Iris pigment epithelial cell (primary cell): ENCODE measurements around the gene DHRS4.
"Not testable (repeated sequence)": the region's sequence is repeated elsewhere in the genome, so short reads cannot be mapped to it uniquely, and the experiment has no call there.

ENCODE experiments used
- DNase-seq: peaks from one replicate; pipeline ENCODE4 v3.0.0-alpha.2; 2011; ENCODE audit warnings: low read depth

Gene DHRS4

GRCh38 chr14:23984891-23985602, 31.5 kb downstream of the DHRS4 start:
- peak; percentile 96 for DNase-seq

DNA sequence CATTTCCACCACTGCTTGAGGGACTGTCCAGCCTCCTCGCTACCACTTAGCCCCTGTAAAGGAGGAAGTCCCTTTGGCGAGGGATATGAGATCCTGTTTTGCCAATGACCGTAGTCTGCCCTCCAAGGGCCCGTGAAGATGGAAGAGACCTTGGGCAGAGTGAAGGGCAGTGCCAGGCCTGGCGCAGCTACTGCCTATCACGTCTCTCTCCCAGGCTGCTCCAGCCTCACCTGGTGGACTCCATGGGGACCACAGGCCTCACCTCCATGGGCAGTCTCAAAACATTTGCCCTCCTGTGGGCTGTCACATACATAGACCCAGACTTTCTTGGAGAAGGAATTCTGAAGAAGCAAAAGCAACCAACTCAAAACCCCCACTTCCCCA, 34.6 kb downstream of the DHRS4 start:
- DNase-seq: not testable (repeated sequence)

DNA sequence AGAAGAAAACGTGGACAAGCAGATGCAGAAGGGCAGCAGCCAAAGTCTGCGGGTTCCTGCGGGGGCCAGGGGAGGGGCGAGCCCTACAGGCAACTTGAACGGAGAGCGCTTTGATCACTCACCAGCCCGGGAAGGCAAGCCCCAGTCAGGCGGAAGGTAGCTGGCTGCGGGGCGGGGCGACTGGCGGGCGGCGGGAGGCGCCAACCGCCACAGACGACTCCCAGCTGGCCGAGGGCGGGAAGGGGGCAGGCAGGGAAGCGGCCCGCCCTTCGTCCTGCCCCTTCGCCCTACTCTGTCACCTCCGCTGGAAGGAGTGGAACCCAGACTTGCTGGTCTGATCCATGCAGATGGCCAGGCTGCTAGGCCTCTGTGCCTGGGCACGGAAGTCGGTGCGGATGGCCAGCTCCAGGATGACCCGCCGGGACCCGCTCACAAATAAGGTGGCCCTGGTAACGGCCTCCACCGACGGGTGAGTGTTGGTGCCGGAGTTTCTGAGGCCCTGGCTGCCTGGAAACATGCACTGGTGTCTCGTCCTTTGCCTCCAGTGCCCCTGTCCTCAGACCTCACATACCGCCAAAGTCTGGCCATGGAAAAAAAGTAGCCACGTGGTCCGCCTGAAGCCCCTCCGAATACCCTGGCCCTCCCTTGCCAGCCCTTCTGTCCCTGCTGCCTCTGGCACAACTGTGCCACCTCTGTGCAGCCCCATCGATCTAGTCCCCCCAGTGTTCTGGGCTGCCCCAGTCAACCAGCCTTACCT, 35.2 kb downstream of the DHRS4 start, which contains the start of gene DHRS4L2:
Gene DHRS4L2 (plus strand): TSS at position 323 of the 757 bp plus-strand sequence. CDS start 19 bp downstream, at position 342.
- DNase-seq: peak; percentile 61

- DNase-seq: not testable (repeated sequence)
Observed at GRCh38 chr14:23989734-23990445, 36.3 kb downstream of the DHRS4 start.

DNA sequence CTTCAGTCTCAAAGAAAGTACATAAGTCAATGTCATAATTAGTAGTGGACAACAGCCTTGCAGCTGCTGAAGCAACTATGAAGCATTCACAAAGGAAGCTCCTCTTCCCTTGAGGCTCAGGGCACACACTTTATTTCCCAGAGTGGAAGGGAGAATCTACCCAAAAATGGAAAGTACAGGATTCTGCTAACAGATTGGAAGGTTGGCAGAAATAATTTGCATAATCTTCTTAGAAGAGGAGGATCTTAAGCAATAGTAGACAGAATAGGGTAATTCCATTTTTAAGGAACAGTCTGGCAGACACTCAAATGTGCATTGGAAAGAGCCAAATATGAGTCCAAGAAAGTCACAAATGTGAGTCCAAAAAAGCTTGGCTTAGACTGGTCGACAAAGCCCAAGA, 37.4 kb downstream of the DHRS4 start:
- DNase-seq: not testable (repeated sequence)

DNA sequence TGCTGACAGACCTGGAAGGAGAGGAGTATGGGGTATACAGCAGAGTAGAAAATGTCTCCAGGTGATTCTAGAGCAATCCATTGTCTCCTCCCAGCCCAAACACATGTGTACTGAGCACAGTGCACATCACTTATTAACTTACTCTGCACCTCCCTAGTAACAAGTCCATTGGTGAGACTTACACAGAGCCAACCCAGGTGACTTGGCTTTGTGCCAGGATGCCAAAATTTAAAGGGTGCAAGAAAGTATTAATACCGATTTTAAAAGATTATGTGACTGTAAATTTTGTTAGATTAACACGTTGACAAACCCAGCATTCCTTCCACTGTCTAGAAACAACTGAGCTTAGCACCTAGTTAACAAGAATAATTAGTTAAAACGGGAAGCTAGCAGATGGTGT, 39.5 kb downstream of the DHRS4 start:
- DNase-seq: not testable (repeated sequence)

- not testable (repeated sequence) for DNase-seq
Observed at GRCh38 chr14:23996009-23996408, 42.4 kb downstream of the DHRS4 start.

GRCh38 chr14:23996825-23997224, 43.3 kb downstream of the DHRS4 start:
- DNase-seq: not testable (repeated sequence)

DNA sequence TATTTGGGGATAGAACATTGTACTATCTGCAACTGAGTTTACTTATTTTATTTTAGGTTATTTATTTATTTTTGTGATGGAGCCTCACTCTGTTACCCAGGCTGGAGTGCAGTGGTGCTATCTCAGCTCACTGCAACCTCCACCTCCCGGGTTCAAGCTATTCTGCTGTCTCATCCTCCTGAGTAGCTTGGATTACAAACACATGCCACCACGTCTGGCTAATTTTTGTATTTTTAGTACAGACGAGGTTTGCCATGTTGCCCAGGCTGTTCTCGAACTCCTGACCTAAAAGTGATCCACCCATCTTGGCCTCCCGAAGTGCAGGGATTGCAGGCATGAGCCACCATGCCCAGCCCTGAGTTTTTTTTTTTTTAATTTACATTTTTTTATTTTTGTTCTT, 46.1 kb downstream of the DHRS4 start:
- not testable (repeated sequence) for DNase-seq

GRCh38 chr14:24001078-24001477, 47.5 kb downstream of the DHRS4 start:
- not testable (repeated sequence) for DNase-seq

- DNase-seq: not testable (repeated sequence)
Observed at GRCh38 chr14:24001679-24002078, 48.1 kb downstream of the DHRS4 start.

DNA sequence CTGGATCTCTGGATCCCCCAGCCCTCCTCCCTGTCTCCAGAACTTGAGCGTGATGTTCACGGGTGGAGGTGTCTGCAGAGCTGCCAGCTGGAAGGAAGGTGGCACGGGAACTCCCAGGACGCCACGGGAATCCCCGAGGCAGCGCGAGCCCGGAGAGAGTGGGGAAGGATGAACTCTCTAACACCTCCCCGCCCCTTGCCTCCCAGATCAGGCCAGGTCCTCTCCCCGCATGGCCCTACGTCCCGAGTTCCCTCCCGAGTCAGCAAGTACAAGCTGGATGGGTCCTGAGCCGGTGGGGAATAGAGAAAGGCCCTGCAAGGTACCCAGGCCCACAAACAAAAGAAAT, 52.9 kb downstream of the DHRS4 start:
- not testable (repeated sequence) for DNase-seq

DNA sequence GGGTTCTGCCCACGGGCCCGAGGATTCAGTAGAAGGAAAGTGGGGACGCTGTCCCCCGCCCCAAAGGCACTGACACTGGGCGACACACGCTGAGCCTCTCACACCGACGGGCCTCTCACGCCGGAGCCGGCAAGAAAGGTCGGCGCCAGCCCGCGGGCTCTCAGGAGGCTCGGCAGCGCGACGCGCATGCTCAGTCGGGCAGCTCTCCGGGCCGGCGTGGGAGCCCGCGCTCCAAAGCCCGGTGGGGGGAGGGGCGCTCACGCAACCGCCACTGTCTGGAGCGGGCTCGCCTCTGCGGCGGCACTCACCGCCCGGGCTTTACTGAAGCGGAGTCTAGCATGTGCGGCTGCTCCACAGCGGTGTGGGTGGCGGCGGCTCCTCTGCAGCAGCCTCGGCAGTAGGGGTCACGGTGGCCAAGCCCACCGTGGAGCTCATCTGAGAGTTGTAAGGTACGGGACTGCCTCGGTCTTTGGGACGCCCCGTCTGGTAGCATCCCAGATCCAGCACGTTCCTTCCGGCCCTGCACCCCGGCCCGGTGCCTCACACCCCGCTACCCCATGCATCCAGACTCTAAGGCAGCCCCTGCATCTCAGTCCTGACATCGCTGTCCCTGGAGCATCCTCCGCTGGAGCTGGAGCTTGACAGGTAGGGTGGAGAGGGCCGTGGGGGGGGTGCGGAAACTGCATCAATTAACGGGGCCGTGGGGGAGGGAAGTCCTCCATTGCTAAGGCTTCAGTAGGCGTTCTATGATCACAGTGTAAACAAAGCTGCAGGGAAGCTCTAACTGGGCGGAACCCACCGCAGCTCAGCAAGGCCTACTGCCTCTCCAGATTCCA, 53.5 kb downstream of the DHRS4 start:
- not testable (repeated sequence) for DNase-seq

DNA sequence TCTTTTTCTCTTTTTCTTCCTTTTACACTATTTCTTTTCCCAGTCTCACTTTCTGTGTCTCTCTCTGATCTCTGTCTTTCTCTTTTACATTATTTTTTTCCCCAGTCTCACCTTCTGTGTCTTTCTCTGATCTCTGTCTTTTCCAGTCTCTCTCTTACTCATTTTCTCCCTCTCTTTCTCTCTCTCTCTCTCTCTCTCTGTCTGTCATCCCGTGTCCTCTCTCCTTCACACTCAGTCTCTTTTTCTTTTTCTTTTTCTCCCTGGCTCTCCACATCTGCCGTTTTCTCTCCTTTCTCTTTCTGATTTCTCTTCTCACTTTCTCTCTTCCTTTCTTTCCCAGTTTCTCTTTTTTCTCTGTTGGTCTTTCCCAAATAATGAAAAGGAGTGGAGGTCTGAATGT, 57.5 kb downstream of the DHRS4 start:
- DNase-seq: no peak

DNA sequence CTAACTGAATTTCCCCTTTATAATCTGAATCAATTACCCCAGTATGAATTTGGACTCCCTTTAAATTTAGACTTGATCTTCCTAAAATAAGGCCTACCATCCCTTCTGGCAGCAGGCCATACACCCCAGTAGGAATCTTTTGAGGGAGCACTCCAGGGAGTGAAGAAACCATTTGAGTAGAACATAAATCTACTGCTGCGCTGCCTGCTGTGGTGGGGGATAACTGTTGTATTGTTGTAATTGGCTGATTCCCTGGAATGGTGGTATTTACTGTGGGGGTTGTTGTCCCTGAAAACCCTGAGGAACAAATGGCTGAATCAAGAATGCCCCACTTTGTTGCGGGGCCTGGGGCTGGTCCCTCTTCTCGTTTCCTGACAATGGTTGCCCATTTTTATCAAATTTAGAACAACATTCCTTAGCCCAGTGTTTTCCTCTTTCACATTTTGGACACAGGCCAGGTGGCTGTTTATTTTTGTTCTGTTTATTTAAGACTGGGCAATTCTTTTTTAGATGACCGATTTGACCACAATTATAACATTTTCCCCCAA, 59.2 kb downstream of the DHRS4 start:
- not testable (repeated sequence) for DNase-seq

DNA sequence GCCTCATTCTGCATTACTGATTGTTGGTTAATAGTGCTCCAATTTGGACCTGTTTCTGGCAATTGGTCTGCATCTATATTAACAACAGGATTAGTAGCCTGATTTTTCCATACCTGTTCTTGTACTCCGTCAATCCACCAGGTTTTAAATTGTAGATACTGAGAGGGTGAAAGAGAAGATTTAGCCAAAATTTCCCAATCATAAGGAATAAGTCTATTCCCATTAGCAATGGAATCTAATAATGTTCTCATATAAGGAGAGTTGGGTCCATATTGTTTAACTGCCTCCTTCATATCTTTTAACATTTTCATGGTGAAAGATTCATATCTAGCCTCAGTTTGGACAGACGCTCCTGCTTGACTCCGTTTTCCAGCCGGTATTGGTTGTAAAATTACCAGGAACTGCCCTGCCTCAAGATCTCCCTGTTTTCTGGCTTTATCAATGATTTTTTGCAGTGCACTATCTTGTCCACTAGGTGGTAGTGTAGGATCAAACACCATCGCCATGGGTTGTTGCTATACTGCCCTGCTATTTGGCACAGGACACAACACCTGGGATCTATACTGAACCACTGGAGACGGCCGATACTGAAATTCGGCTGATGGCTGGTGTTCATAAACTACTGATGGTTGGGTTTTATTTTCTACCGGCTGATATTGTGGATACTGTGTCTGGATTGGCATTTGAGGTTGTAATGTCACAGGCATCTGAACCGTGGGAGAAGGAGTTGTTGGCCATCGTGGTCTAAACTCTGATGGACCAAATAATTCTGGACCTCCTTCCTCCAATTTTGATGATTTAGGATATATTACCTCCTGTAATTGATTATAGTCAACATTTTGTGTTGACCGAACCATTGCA, 60.3 kb downstream of the DHRS4 start:
- peak; percentile 56 for DNase-seq

- DNase-seq: not testable (repeated sequence)
Observed at GRCh38 chr14:24015745-24016144, 62.2 kb downstream of the DHRS4 start.
